Measurements from ENCODE around the gene NTM.

- TF ChIP-seq CTCF (IDR thresholded peaks at IDR 0.05) (peak in 4 of 6 experiments; percentile 37 to 68 (median 59)), POLR2A (IDR thresholded peaks at IDR 0.05) (no peak)
Measured at GRCh38 chr11:131867457-131868257, 497.2 kb downstream of the NTM start.

Data from Peyer's patch (tissue), 4 donors.